ENCODE data around the gene IRF1. TPM values are rescaled to one million over a fixed set of nuclear protein-coding genes. Genes with fewer than 3 reads are reported as not detected.

IRF1 gene
- polyA plus RNA-seq, 3 donors = 125 to 363 (median 129) TPM

- Histone ChIP-seq H3K27me3 (ENCODE audit: control insufficient read depth in 2 of 2, insufficient read depth in 2 of 2, low read length in 2 of 2) (no peaks in the 10 kb centered on the region), H2AFZ (ENCODE audit: insufficient read depth, low read depth, low read length, poor library complexity, severe bottlenecking) (no peak overlapping the region), H3K79me2 (ENCODE audit: insufficient read depth, low read length) (peaks cover 6% of the 10 kb centered on the region), H3K27ac (ENCODE audit: low read depth in 1 of 2, low read length in 2 of 2) (no peak overlapping the region), H3K4me2 (replicated peaks; ENCODE audit: extremely low read depth, low read length, poor library complexity, severe bottlenecking) (no peak overlapping the region), H3K36me3 (replicated peaks in 1 of 2; ENCODE audit: control insufficient read depth in 1 of 2, insufficient read depth in 2 of 2, low read length in 2 of 2) (no peaks in the 10 kb centered on the region), H3K9me3 (replicated peaks in 1 of 2; ENCODE audit: control insufficient read depth in 1 of 2, insufficient read depth in 1 of 2, low read length in 2 of 2) (peaks cover 7% of the 10 kb centered on the region in 2 donors), H3K4me3 (replicated peaks in 1 of 3; ENCODE audit: low read depth in 2 of 3, low read length in 3 of 3) (no peak overlapping the region), H4K20me1 (ENCODE audit: insufficient read depth, low read length) (peaks cover 7% of the 10 kb centered on the region), H3K9ac (ENCODE audit: insufficient read depth, low read length, poor library complexity, severe bottlenecking) (no peak overlapping the region), H3K4me1 (ENCODE audit: control insufficient read depth in 1 of 2, insufficient read depth in 2 of 2, low read length in 2 of 2) (peaks cover 35 to 63% of the 10 kb centered on the region in 2 donors)
- H3K27me3 Mint-ChIP-seq (ENCODE audit: low read depth in 3 of 3) = peaks cover 0 to 8% (median 7%) of the 10 kb centered on the region in 3 donors
- peak overlapping the region in 5 of 7 donors; percentile 41 to 68 (median 59) for H3K27ac Mint-ChIP-seq
- H3K9me3 Mint-ChIP-seq = peaks cover 5 to 14% (median 10%) of the 10 kb centered on the region in 7 donors
- intact Hi-C loops (cut with micrococcal nuclease) = no loop called here
- peaks cover 46 to 56% of the 10 kb centered on the region in 2 donors for H3K36me3 Mint-ChIP-seq
- TF ChIP-seq CTCF (IDR thresholded peaks at IDR 0.05) = no peak
- H3K4me1 Mint-ChIP-seq = peaks cover 63% of the 10 kb centered on the region
- peak in 2 of 3 donors; percentile 54 to 62 for DNase-seq
- 19% methylated on average over 5 of the region's 8 CpGs for WGBS (ENCODE audit: insufficient coverage)
- no peak overlapping the region for H3K4me3 Mint-ChIP-seq
Observed at GRCh38 chr5:132473019-132473531, 17.5 kb downstream of the IRF1 start.

- H3K36me3 Mint-ChIP-seq = peaks cover 40 to 55% of the 10 kb centered on the region in 2 donors
- peak overlapping the region in 2 of 7 donors; percentile 13 to 46 for H3K27ac Mint-ChIP-seq
- Histone ChIP-seq H3K4me3 (replicated peaks in 1 of 3; ENCODE audit: low read depth in 2 of 3, low read length in 3 of 3) (no peak overlapping the region), H3K9me3 (replicated peaks in 1 of 2; ENCODE audit: control insufficient read depth in 1 of 2, insufficient read depth in 1 of 2, low read length in 2 of 2) (peaks cover 7% of the 10 kb centered on the region in 2 donors), H4K20me1 (ENCODE audit: insufficient read depth, low read length) (peaks cover under 1% of the 10 kb centered on the region), H3K27me3 (ENCODE audit: control insufficient read depth in 2 of 2, insufficient read depth in 2 of 2, low read length in 2 of 2) (no peaks in the 10 kb centered on the region), H3K4me1 (ENCODE audit: control insufficient read depth in 1 of 2, insufficient read depth in 2 of 2, low read length in 2 of 2) (peaks cover 41 to 68% of the 10 kb centered on the region in 2 donors), H3K4me2 (replicated peaks; ENCODE audit: extremely low read depth, low read length, poor library complexity, severe bottlenecking) (no peak overlapping the region), H3K79me2 (ENCODE audit: insufficient read depth, low read length) (peaks cover 6% of the 10 kb centered on the region), H3K36me3 (replicated peaks in 1 of 2; ENCODE audit: control insufficient read depth in 1 of 2, insufficient read depth in 2 of 2, low read length in 2 of 2) (no peaks in the 10 kb centered on the region), H3K27ac (ENCODE audit: low read depth in 1 of 2, low read length in 2 of 2) (no peak overlapping the region), H2AFZ (ENCODE audit: insufficient read depth, low read depth, low read length, poor library complexity, severe bottlenecking) (no peak overlapping the region), H3K9ac (ENCODE audit: insufficient read depth, low read length, poor library complexity, severe bottlenecking) (no peak overlapping the region)
- DNase-seq = no peak
- peaks cover 65% of the 10 kb centered on the region for H3K4me1 Mint-ChIP-seq
- no peak for TF ChIP-seq CTCF (IDR thresholded peaks at IDR 0.05)
- no peak overlapping the region for H3K4me3 Mint-ChIP-seq
- intact Hi-C loops (cut with micrococcal nuclease) = no loop called here
- peaks cover 0 to 10% (median 7%) of the 10 kb centered on the region in 3 donors for H3K27me3 Mint-ChIP-seq (ENCODE audit: low read depth in 3 of 3)
- WGBS (ENCODE audit: insufficient coverage) = 88% methylated on average over 4 of the region's 8 CpGs
- peaks cover 5 to 14% (median 10%) of the 10 kb centered on the region in 7 donors for H3K9me3 Mint-ChIP-seq
Observed at GRCh38 chr5:132472431-132472830, 18.1 kb downstream of the IRF1 start.
